Central memory CD8-positive, alpha-beta T cell (primary cell): ENCODE measurements around the gene MGME1.

Source experiments
- ATAC-seq: fragments of 150-1000 bp; cut with Tn5 transposase; replicated peaks from 2 replicates; pipeline ENCODE4 v1.10.0; 2022; ENCODE audit warnings: mild to moderate bottlenecking, moderate FRiP score, moderate number of reproducible peaks; ENCODE audit not compliant: poor library complexity, severe bottlenecking; ENCODE audit errors: extremely low read depth
- DNase-seq, 2 donors: peaks; one replicate each; pipeline ENCODE4 v3.0.0; 2021; ENCODE audit warnings: low spot score in 2 of 2
- H3K27ac Mint-ChIP-seq: one replicate; pipeline ENCODE4 v1.8.0; 2022; ENCODE audit warnings: low read depth, mild to moderate bottlenecking, moderate library complexity, mixed read lengths
- H3K27me3 Mint-ChIP-seq: one replicate; pipeline ENCODE4 v1.8.0; 2022; ENCODE audit warnings: mixed read lengths
- H3K36me3 Mint-ChIP-seq: one replicate; pipeline ENCODE4 v1.8.0; 2022; ENCODE audit warnings: mild to moderate bottlenecking, moderate library complexity, mixed read lengths; ENCODE audit not compliant: insufficient read depth
- H3K4me1 Mint-ChIP-seq: one replicate; pipeline ENCODE4 v1.8.0; 2022; ENCODE audit warnings: mixed read lengths
- H3K4me3 Mint-ChIP-seq: one replicate; pipeline ENCODE4 v1.8.0; 2022; ENCODE audit warnings: mild to moderate bottlenecking, moderate library complexity, mixed read lengths
- H3K9me3 Mint-ChIP-seq: one replicate; pipeline ENCODE4 v1.8.0; 2022; ENCODE audit warnings: mixed read lengths

MGME1 gene

GRCh38 chr20:18032977-18033892, 64.4 kb downstream of the MGME1 start:
- Mint-ChIP-seq H3K4me3 (no peak overlapping the region), H3K9me3 (no peaks in the 10 kb centered on the region), H3K27me3 (peaks cover 22% of the 10 kb centered on the region), H3K27ac (no peak overlapping the region), H3K36me3 (no peaks in the 10 kb centered on the region), H3K4me1 (no peaks in the 10 kb centered on the region)
- no peak for ATAC-seq
- DNase-seq = no peak

- Mint-ChIP-seq H3K9me3 (no peaks in the 10 kb centered on the region), H3K4me1 (no peaks in the 10 kb centered on the region), H3K27ac (no peak overlapping the region), H3K4me3 (no peak overlapping the region), H3K36me3 (no peaks in the 10 kb centered on the region), H3K27me3 (peaks cover 30% of the 10 kb centered on the region)
- ATAC-seq (no peak), DNase-seq (no peak)
Observed at GRCh38 chr20:18034039-18034438, 65.2 kb downstream of the MGME1 start.

GRCh38 chr20:18039063-18039462, 70.2 kb downstream of the MGME1 start:
- DNase-seq (no peak), ATAC-seq (no peak)
- Mint-ChIP-seq H3K27ac (no peak overlapping the region), H3K4me3 (no peak overlapping the region), H3K36me3 (no peaks in the 10 kb centered on the region), H3K9me3 (peaks cover 5% of the 10 kb centered on the region), H3K4me1 (no peaks in the 10 kb centered on the region), H3K27me3 (peaks cover 72% of the 10 kb centered on the region)
